ENCODE results near the gene AK8. TPM values are rescaled to one million over a fixed set of nuclear protein-coding genes. Genes with fewer than 3 reads are reported as not detected.
A peak's percentile ranks its signal among the peaks of the same experiment; 100 is the strongest.

Gene AK8
- total RNA-seq, 1 donor from 2014 or later: 0.25 TPM

DNA sequence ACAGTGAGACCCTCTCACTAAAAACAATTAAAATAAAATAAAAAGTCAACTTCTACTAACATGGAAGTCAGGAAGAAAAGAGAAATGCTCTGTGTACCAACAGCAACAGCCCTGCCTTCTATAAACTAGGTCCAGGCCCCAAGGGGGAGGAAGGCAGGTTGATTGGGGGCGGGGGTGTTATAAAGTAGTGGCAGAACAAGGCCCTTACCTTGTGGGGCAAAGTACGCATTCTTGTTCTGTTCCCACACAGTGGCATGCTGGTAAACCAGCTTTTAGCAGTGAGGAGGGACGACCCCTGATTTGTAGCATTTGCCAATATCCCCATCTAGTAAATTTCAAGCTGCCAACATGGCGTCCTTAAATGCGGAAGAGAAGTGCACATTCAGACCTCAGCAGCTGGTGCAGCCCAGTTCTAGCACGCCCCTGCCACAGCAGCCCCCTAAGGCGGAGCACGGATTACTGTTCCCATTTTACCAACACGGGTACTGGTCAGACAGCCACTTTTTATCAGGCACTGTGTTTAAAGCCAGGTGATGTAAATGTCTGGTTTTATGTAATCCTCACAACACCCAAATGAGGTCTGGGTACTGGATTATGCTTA, 138.3 kb downstream of the AK8 start:
- H3K36me3 ChIP-seq: no peaks in the 10 kb centered on the region
- DNase-seq (ENCODE audit: extremely low spot score in 2 of 2): no peak
- intact Hi-C loops (cut with DNase I): no loop called here
- TF ChIP-seq POLR2A (IDR thresholded peaks at IDR 0.05) (no peak), CTCF (IDR thresholded peaks at IDR 0.05) (no peak), POLR2AphosphoS5 (IDR thresholded peaks at IDR 0.05; ENCODE audit: insufficient read depth in 1 of 2, low read depth in 1 of 2) (no peak)
- H3K27ac ChIP-seq: no peak overlapping the region
- no peaks in the 10 kb centered on the region for H3K27me3 ChIP-seq
- no peaks in the 10 kb centered on the region for H3K9me3 ChIP-seq
- no peaks in the 10 kb centered on the region for H3K4me1 ChIP-seq
- H3K4me3 ChIP-seq: no peak overlapping the region

DNA sequence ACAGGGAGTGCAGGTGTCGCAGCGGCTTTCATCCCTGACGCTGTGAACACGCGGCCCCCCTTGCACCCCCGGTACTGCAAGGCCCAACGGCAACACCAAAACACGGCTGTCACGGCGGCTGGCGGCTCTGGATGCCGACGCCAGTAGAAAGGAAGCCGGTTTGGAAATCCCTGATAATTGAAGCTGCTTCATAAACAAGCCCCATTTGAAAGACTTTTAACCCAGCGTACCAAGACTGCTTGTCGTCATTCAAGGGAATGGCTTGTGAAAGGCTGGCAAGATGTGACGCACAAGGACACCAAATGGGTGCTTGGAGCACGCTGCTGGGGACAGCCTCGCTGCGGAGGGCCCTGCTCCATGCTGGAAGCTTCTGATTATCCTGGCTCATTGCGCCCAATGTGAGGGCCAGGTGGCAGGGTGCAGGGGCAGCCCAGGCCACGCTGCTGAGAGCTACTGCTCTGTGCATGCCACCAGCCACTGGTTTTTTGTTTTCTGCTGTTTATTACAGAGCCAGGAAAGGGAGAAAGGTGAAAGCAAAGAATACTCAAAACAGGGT, 144.7 kb downstream of the AK8 start:
- intact Hi-C loops (cut with DNase I): no loop called here
- no peak overlapping the region for H3K4me3 ChIP-seq

DNA sequence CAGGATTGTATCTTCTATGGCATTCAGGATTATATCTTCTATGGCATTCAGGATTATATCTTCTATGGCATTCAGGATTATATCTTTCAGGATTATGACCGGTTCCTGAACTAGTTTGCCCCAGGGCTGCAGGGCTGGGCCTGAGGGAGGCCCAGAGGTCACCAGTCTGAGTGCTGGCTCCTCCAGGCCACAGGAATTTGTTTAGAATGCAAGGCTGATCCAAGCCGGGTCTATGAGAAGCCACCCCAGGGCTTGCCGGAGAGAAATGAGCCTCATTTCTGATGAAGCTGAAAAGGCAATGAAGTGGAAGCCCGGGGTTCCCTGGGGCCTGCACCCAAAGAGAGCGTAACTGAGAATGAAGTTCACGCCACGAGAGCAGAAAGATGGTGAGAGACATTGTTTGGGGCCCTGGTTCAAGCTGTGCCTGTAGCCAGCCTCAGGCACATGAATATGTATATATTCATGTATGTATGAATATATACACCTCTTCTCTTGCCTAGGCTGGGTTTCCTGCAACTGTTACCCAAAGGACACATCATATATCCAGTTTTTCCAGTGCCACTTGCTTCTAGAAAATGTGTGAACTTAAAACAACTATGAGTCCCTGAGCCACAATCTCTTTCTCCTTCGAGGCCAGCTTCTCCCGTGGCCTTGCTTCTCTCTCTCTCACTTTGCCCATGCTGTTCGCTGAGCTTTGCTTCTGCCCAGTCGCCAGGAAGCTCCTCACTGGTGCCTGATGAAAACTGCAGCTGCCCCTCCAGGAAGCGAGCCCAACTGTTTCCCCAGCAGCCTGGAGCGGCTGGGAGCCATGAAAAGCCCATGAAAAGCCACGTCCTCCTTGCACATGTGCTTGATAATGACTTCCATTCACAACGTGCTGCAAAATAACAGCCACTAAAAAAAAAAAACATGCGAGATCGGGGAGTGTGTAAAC, 145.5 kb downstream of the AK8 start:
- DNase-seq (ENCODE audit: extremely low spot score in 2 of 2): no peak
- Histone ChIP-seq H3K4me1 (peaks cover 7% of the 10 kb centered on the region), H3K9me3 (no peaks in the 10 kb centered on the region), H3K27ac (no peak overlapping the region), H3K36me3 (no peaks in the 10 kb centered on the region), H3K4me3 (no peak overlapping the region), H3K27me3 (no peaks in the 10 kb centered on the region)
- intact Hi-C loops (cut with DNase I): no loop called here
- no peak for TF ChIP-seq POLR2A (IDR thresholded peaks at IDR 0.05)
- no peak for TF ChIP-seq POLR2AphosphoS5 (IDR thresholded peaks at IDR 0.05; ENCODE audit: insufficient read depth in 1 of 2, low read depth in 1 of 2)
- no peak for TF ChIP-seq CTCF (IDR thresholded peaks at IDR 0.05)

More for the DNA sequence above, 144.7 kb downstream of the AK8 start:
- Histone ChIP-seq H3K4me1 (peaks cover 7% of the 10 kb centered on the region), H3K27me3 (no peaks in the 10 kb centered on the region), H3K9me3 (no peaks in the 10 kb centered on the region), H3K36me3 (no peaks in the 10 kb centered on the region), H3K27ac (no peak overlapping the region)
- TF ChIP-seq POLR2A (IDR thresholded peaks at IDR 0.05) (no peak), POLR2AphosphoS5 (IDR thresholded peaks at IDR 0.05; ENCODE audit: insufficient read depth in 1 of 2, low read depth in 1 of 2) (no peak), CTCF (IDR thresholded peaks at IDR 0.05) (no peak)
- no peak for DNase-seq (ENCODE audit: extremely low spot score in 2 of 2)

DNA sequence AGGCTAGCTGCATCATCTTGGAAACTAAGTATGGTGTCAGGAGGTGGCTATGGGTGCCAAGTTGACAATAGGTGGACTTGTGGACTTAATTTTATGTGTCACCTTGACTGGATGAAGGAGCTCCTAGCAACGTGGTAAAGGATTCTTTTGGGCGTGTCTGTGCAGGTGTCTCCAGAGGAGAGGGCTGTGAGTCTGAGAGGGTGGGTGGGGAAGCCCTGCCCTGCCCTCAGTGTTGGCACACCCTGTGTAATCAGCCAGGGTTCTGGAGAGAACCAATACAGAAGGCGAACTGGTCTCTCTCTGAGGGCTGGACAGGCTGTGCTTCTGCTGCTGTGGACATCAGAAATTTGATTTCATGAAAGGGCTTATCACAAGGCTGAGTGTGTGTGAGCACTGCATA, 146.9 kb downstream of the AK8 start:
- Histone ChIP-seq H3K27ac (no peak overlapping the region), H3K9me3 (no peaks in the 10 kb centered on the region), H3K4me1 (peaks cover 7% of the 10 kb centered on the region), H3K4me3 (no peak overlapping the region), H3K27me3 (no peaks in the 10 kb centered on the region), H3K36me3 (no peaks in the 10 kb centered on the region)
- TF ChIP-seq POLR2A (IDR thresholded peaks at IDR 0.05): no peak
- intact Hi-C loops (cut with DNase I): no loop called here
- no peak for DNase-seq (ENCODE audit: extremely low spot score in 2 of 2)

DNA sequence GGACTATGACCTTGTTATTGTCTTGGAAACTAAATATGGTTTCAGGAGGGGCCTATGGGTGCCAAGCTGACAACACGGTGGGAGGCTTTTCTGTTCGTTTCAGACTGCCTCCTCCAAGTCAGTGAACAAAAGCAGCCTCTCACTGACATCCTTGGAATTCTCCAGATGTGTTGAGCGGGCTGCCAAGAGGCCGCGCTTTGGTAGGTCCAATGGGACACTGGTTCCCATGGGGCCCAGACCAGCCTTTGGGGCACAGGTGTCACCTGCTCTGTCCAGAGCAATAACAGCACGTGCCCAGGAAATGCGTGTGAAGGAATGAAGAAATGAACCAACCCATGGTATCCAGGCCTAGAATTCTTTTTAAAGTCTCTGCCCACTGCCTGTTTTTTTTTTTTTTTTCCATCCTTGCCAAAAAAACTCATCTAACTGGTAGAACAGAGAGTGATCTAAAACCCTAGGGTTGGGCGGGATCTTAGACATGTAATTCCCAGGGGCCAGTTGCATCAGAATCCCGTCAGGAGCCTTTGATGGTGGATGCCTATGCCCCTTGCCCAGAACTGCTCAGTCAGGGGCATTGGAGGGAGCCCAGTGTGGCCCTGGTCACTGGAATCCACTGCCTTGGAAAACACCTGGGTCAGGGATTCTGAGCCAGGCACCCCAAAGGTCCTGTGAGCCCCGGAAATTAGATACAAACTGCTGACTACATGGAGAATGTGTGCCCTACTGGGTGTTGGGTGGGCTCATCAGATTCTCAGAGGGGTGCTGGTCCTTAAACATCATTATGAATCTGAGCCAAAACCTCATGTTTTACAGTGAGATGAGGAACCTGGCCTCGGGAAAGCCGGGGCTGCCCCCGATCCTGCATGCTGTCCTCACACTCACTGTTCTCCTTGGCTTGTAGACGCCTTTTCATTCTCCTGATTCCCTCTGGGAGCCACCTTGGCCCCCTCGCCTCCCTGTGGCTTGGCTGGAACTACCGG, 147.7 kb downstream of the AK8 start:
- peak overlapping the region; percentile 39 for H3K27ac ChIP-seq
- no peak overlapping the region for H3K4me3 ChIP-seq
- H3K9me3 ChIP-seq: no peaks in the 10 kb centered on the region
- intact Hi-C loops (cut with DNase I): no loop called here
- H3K36me3 ChIP-seq: no peaks in the 10 kb centered on the region
- DNase-seq (ENCODE audit: extremely low spot score in 2 of 2): no peak
- TF ChIP-seq POLR2AphosphoS5 (IDR thresholded peaks at IDR 0.05; ENCODE audit: insufficient read depth in 1 of 2, low read depth in 1 of 2) (no peak), CTCF (IDR thresholded peaks at IDR 0.05) (no peak), POLR2A (IDR thresholded peaks at IDR 0.05) (no peak)
- H3K4me1 ChIP-seq: peaks cover 7% of the 10 kb centered on the region
- H3K27me3 ChIP-seq: no peaks in the 10 kb centered on the region

Measured in vagina (tissue), 2 donors.